HG03457 (cell line): ENCODE data around the gene PDE4B.
"Not testable (repeated sequence)": the region's sequence is repeated elsewhere in the genome, so short reads cannot be mapped to it uniquely, and the experiment has no call there.

Experiments
- ATAC-seq: cut with Tn5 transposase; IDR thresholded peaks from one replicate; pipeline ENCODE4 v1.9.1; 2021; ENCODE audit warnings: moderate number of reproducible peaks; ENCODE audit not compliant: unreplicated experiment

Gene PDE4B

GRCh38 chr1:66112744-66113400, 320.2 kb downstream of the PDE4B start:
- ATAC-seq: no peak

GRCh38 chr1:66119148-66119547, 326.5 kb downstream of the PDE4B start:
- ATAC-seq: no peak

GRCh38 chr1:66124670-66125069, 332.0 kb downstream of the PDE4B start:
- ATAC-seq: no peak

- not testable (repeated sequence) for ATAC-seq
Observed at GRCh38 chr1:66128641-66129040, 335.9 kb downstream of the PDE4B start.

- ATAC-seq: no peak
Observed at GRCh38 chr1:66132324-66132723, 339.6 kb downstream of the PDE4B start.

- no peak for ATAC-seq
Observed at GRCh38 chr1:66134004-66134403, 341.3 kb downstream of the PDE4B start.

GRCh38 chr1:66135161-66135560, 342.5 kb downstream of the PDE4B start:
- no peak for ATAC-seq

- not testable (repeated sequence) for ATAC-seq
Observed at GRCh38 chr1:66136423-66136822, 343.7 kb downstream of the PDE4B start.

- no peak for ATAC-seq
Observed at GRCh38 chr1:66137235-66137634, 344.5 kb downstream of the PDE4B start.

- ATAC-seq: no peak
Observed at GRCh38 chr1:66138613-66139012, 345.9 kb downstream of the PDE4B start.

- ATAC-seq: no peak
Observed at GRCh38 chr1:66140072-66140471, 347.4 kb downstream of the PDE4B start.

- ATAC-seq: no peak
Observed at GRCh38 chr1:66143651-66144050, 351.0 kb downstream of the PDE4B start.

- no peak for ATAC-seq
Observed at GRCh38 chr1:66147226-66147835, 354.6 kb downstream of the PDE4B start.

GRCh38 chr1:66152034-66152433, 359.3 kb downstream of the PDE4B start:
- no peak for ATAC-seq

GRCh38 chr1:66154394-66154793, 361.7 kb downstream of the PDE4B start:
- ATAC-seq: no peak

GRCh38 chr1:66156144-66156543, 363.4 kb downstream of the PDE4B start:
- no peak for ATAC-seq

- ATAC-seq: no peak
Observed at GRCh38 chr1:66159800-66160199, 367.1 kb downstream of the PDE4B start.

- ATAC-seq: no peak
Observed at GRCh38 chr1:66160719-66161118, 368.0 kb downstream of the PDE4B start.

GRCh38 chr1:66166753-66167152, 374.1 kb downstream of the PDE4B start:
- no peak for ATAC-seq

- no peak for ATAC-seq
Observed at GRCh38 chr1:66167267-66167666, 374.6 kb downstream of the PDE4B start.

GRCh38 chr1:66168467-66168887, 375.8 kb downstream of the PDE4B start:
- no peak for ATAC-seq

GRCh38 chr1:66168948-66169671, 376.4 kb downstream of the PDE4B start:
- no peak for ATAC-seq
